B cell (primary cell): ENCODE measurements around the gene MAP7.

ENCODE experiments used
- EZH2 ChIP-seq: IDR thresholded peaks from 2 replicates; pipeline ENCODE4 v1.6.1; 2012; ENCODE audit warnings: borderline replicate concordance, low read depth, mild to moderate bottlenecking, moderate library complexity, low read length; ENCODE audit not compliant: insufficient read depth, poor library complexity, severe bottlenecking
- TF ChIP-seq, protein P1 (sequence below): fragments of 200-600 bp; IDR thresholded peaks from one replicate; pipeline ENCODE4 v1.8.0; 2022; ENCODE audit warnings: antibody characterized with exemption, mild to moderate bottlenecking

DNA sequence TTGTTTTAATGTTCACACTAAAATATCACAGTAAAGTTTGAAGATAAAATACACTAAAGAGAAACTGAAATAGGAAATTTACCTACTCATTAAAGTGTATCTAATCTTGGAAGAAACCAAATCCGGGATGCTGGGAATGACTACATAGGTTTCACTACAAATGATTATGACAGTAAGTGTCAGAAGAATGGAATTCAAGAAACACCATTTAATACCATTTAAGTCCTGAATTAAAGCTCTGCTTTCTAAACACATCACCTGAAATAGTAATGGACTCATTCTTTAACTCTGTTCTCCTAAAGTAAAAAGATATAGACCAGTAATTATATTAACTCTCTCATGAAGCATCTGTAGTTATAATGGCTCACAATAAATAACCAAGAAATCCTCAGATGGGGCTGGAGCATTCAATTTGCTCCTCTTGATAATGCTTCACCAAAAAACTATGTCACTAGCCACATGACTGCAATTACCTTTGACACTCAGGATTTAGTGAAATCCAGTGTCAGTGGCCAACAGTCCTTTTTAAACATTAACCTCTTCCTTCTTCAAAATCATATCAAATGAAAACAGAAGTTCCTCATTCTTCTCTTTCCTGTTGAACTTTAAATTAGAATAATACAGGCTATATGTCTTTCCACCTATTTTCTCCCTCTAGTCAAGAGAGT is 41.4 kb downstream of the MAP7 start:
- no peak for TF ChIP-seq EZH2
- TF ChIP-seq, protein P1, sequence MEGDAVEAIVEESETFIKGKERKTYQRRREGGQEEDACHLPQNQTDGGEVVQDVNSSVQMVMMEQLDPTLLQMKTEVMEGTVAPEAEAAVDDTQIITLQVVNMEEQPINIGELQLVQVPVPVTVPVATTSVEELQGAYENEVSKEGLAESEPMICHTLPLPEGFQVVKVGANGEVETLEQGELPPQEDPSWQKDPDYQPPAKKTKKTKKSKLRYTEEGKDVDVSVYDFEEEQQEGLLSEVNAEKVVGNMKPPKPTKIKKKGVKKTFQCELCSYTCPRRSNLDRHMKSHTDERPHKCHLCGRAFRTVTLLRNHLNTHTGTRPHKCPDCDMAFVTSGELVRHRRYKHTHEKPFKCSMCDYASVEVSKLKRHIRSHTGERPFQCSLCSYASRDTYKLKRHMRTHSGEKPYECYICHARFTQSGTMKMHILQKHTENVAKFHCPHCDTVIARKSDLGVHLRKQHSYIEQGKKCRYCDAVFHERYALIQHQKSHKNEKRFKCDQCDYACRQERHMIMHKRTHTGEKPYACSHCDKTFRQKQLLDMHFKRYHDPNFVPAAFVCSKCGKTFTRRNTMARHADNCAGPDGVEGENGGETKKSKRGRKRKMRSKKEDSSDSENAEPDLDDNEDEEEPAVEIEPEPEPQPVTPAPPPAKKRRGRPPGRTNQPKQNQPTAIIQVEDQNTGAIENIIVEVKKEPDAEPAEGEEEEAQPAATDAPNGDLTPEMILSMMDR: no peak
